Liver (tissue), 3 donors: ENCODE data around the gene PAXIP1.

ENCODE experiments used
- CTCF ChIP-seq: fragments of 150-350 bp; IDR thresholded peaks from 2 replicates; pipeline ENCODE4 v1.5.1; 2017; ENCODE audit warnings: improper control_type of control experiment, low read depth, low read length; ENCODE audit not compliant: missing input control
- EGR1 ChIP-seq, 2 donors: IDR thresholded peaks; 2 replicates each; pipeline ENCODE4 v1.6.1; 2016 to 2018; ENCODE audit warnings: antibody characterized with exemption in 2 of 2, low read depth in 2 of 2
- GABPA ChIP-seq, 2 donors: IDR thresholded peaks in 1 of 2; conservative IDR thresholded peaks in 1 of 2; 2 replicates each; pipeline ENCODE4 v1.6.1; 2016; ENCODE audit warnings: antibody characterized with exemption in 2 of 2, mild to moderate bottlenecking in 1 of 2, moderate library complexity in 1 of 2
- JUND ChIP-seq, 2 donors: IDR thresholded peaks; 2 replicates each; pipeline ENCODE4 v1.6.1; 2016; ENCODE audit warnings: antibody characterized with exemption in 2 of 2
- RAD21 ChIP-seq, 2 donors: IDR thresholded peaks; 2 replicates each; pipeline ENCODE4 v1.6.1; 2016; ENCODE audit warnings: antibody characterized with exemption in 2 of 2, mild to moderate bottlenecking in 2 of 2
- SP1 ChIP-seq: IDR thresholded peaks from 2 replicates; pipeline ENCODE4 v1.6.1; 2018; ENCODE audit warnings: antibody characterized with exemption, mild to moderate bottlenecking
- TF ChIP-seq, protein P1 (sequence below): IDR thresholded peaks from 2 replicates; pipeline ENCODE4 v1.6.1; 2016; ENCODE audit warnings: antibody characterized with exemption, mild to moderate bottlenecking
- donor health status: healthy.
- donor health status: healthy.

- TF ChIP-seq CTCF (no peak), GABPA (IDR thresholded peaks at IDR 0.05 in 1 of 2, conservative IDR thresholded peaks at IDR 0.05 in 1 of 2) (no peak), SP1 (no peak), JUND (IDR thresholded peaks at IDR 0.05) (no peak), RAD21 (IDR thresholded peaks at IDR 0.05) (no peak), EGR1 (IDR thresholded peaks at IDR 0.05; ENCODE audit: low read depth in 2 of 2) (no peak)
- TF ChIP-seq, protein P1, sequence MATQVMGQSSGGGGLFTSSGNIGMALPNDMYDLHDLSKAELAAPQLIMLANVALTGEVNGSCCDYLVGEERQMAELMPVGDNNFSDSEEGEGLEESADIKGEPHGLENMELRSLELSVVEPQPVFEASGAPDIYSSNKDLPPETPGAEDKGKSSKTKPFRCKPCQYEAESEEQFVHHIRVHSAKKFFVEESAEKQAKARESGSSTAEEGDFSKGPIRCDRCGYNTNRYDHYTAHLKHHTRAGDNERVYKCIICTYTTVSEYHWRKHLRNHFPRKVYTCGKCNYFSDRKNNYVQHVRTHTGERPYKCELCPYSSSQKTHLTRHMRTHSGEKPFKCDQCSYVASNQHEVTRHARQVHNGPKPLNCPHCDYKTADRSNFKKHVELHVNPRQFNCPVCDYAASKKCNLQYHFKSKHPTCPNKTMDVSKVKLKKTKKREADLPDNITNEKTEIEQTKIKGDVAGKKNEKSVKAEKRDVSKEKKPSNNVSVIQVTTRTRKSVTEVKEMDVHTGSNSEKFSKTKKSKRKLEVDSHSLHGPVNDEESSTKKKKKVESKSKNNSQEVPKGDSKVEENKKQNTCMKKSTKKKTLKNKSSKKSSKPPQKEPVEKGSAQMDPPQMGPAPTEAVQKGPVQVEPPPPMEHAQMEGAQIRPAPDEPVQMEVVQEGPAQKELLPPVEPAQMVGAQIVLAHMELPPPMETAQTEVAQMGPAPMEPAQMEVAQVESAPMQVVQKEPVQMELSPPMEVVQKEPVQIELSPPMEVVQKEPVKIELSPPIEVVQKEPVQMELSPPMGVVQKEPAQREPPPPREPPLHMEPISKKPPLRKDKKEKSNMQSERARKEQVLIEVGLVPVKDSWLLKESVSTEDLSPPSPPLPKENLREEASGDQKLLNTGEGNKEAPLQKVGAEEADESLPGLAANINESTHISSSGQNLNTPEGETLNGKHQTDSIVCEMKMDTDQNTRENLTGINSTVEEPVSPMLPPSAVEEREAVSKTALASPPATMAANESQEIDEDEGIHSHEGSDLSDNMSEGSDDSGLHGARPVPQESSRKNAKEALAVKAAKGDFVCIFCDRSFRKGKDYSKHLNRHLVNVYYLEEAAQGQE, result no peak
These were observed 97.8 kb downstream of the PAXIP1 start for GRCh38 chr7:154905146-154905545.
